IPS-20b (cell line): ENCODE data around the gene TM4SF1.

Experiments
- H3K27ac ChIP-seq: one replicate; pipeline ENCODE4 v1.5.1; 2013; ENCODE audit warnings: low read length
- H3K27me3 ChIP-seq: 2 replicates; pipeline ENCODE4 v1.6.1; 2013; ENCODE audit warnings: mild to moderate bottlenecking, low read length, inconsistent platforms; ENCODE audit not compliant: insufficient read depth
- H3K36me3 ChIP-seq: 2 replicates; pipeline ENCODE4 v1.6.1; 2013; ENCODE audit warnings: low read depth, mild to moderate bottlenecking, inconsistent platforms, low read length, moderate library complexity; ENCODE audit not compliant: insufficient read depth
- H3K4me1 ChIP-seq: 2 replicates; pipeline ENCODE4 v1.6.1; 2013; ENCODE audit warnings: mild to moderate bottlenecking, control low read depth, inconsistent platforms, low read length, moderate library complexity; ENCODE audit not compliant: insufficient read depth
- H3K4me3 ChIP-seq: 2 replicates; pipeline ENCODE4 v1.5.1; 2013; ENCODE audit warnings: mild to moderate bottlenecking, low read length, inconsistent platforms
- H3K9ac ChIP-seq: 2 replicates; pipeline ENCODE4 v1.6.1; 2013; ENCODE audit warnings: low read depth, mild to moderate bottlenecking, inconsistent platforms, low read length, moderate library complexity
- H3K9me3 ChIP-seq: 2 replicates; pipeline ENCODE4 v1.6.1; 2013; ENCODE audit warnings: mild to moderate bottlenecking, low read depth, low read length, inconsistent platforms; ENCODE audit not compliant: insufficient read depth

TM4SF1 gene

DNA sequence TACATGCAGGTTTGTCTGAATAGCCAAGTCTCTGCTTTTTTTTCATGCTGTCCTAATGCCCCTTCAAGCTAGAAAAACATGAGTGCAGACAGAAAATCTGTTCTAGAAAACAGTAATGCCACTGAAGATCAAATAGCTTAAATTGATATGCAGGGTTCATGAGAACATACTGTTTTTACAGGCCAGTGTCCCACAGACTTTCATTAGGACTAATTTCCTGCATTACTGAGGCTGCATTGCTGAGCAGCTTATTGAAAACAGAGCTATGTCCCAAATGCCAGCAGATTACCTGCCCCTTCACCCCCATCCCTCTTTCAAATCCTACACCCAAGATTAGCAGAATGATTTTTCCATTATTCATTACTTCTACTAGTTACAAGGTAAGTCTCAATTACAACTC is 44.7 kb downstream of the TM4SF1 start:
- Histone ChIP-seq H3K9me3 (no peaks in the 10 kb centered on the region), H3K4me3 (peak overlapping the region; percentile 56), H3K9ac (peak overlapping the region; percentile 66; the same call in 1 of the 2 replicates), H3K27me3 (no peaks in the 10 kb centered on the region), H3K36me3 (no peaks in the 10 kb centered on the region), H3K4me1 (peaks cover 17% of the 10 kb centered on the region; the same call in 1 of the 2 replicates), H3K27ac (peak overlapping the region; percentile 16)

DNA sequence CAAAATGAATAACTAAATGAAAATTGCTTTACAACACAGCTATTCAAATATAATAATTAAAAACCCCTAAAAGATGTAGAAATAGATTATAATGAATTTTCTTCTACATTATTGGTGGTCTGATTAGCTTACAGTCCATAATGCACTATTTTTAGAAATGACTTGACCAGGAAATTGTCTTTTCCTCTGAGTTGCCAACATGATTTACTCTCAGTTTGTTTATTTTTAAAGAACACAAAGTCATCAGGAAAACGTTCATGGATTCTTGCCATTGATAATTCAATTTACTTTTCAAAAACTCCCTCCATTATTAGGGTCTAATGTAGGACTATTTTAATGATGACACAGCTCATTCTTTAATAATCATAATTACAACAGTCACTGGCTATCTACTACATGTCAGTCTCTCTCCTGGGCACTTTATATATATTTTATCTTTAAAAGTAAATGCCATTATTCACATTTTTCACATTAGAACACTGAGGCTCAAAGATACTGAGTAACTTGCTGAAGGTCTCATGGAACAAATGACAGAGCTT is 45.2 kb downstream of the TM4SF1 start:
- Histone ChIP-seq H3K4me1 (peaks cover 17% of the 10 kb centered on the region; the same call in 1 of the 2 replicates), H3K9me3 (no peaks in the 10 kb centered on the region), H3K36me3 (no peaks in the 10 kb centered on the region), H3K27ac (no peak overlapping the region), H3K9ac (peak overlapping the region; percentile 66; the same call in 1 of the 2 replicates), H3K27me3 (no peaks in the 10 kb centered on the region), H3K4me3 (peak overlapping the region; percentile 56; the same call in 1 of the 2 replicates)

DNA sequence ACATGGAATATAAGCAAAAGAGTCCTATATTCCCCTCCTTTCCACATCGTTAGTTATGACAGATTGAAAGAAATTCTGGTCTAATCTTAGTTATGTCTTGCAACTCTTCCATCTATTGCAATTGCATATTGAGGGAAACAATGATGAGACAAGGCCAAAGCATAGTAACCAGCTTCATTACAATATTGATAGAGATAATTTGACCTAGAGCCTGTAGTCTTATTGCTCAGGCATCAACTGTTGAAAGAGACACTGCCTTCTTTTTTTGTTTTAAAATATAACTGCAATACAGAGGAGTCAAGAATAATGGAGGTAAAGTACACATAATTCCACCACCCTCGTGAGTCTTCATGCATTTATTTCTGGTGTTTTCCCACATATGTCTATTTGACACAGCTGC is 46.1 kb downstream of the TM4SF1 start:
- H3K36me3 ChIP-seq = no peaks in the 10 kb centered on the region
- H3K4me1 ChIP-seq = peaks cover 17% of the 10 kb centered on the region; the same call in 1 of the 2 replicates
- H3K4me3 ChIP-seq = no peak overlapping the region
- H3K9me3 ChIP-seq = no peaks in the 10 kb centered on the region
- H3K27me3 ChIP-seq = no peaks in the 10 kb centered on the region
- no peak overlapping the region for H3K9ac ChIP-seq
- no peak overlapping the region for H3K27ac ChIP-seq

- Histone ChIP-seq H3K27ac (no peak overlapping the region), H3K4me1 (peaks cover 17% of the 10 kb centered on the region; the same call in 1 of the 2 replicates)
Measured at GRCh38 chr3:149330609-149331331, 46.7 kb downstream of the TM4SF1 start.

GRCh38 chr3:149327156-149327555 is 50.3 kb downstream of the TM4SF1 start:
- Histone ChIP-seq H3K4me3 (no peak overlapping the region), H3K36me3 (peaks cover 3% of the 10 kb centered on the region; the same call in 1 of the 2 replicates), H3K4me1 (no peaks in the 10 kb centered on the region; the same call in 1 of the 2 replicates), H3K9me3 (no peaks in the 10 kb centered on the region), H3K27ac (no peak overlapping the region), H3K9ac (no peak overlapping the region), H3K27me3 (no peaks in the 10 kb centered on the region)

More at GRCh38 chr3:149330609-149331331, 46.7 kb downstream of the TM4SF1 start:
- Histone ChIP-seq H3K4me3 (no peak overlapping the region), H3K36me3 (no peaks in the 10 kb centered on the region), H3K9me3 (no peaks in the 10 kb centered on the region), H3K27me3 (no peaks in the 10 kb centered on the region), H3K9ac (no peak overlapping the region)

GRCh38 chr3:149325581-149325980 is 51.9 kb downstream of the TM4SF1 start:
- Histone ChIP-seq H3K27me3 (no peaks in the 10 kb centered on the region), H3K9me3 (no peaks in the 10 kb centered on the region), H3K36me3 (peaks cover 3% of the 10 kb centered on the region; the same call in 1 of the 2 replicates), H3K27ac (no peak overlapping the region), H3K4me3 (no peak overlapping the region), H3K9ac (no peak overlapping the region), H3K4me1 (no peaks in the 10 kb centered on the region)

GRCh38 chr3:149324332-149324731 is 53.1 kb downstream of the TM4SF1 start:
- Histone ChIP-seq H3K27ac (no peak overlapping the region), H3K4me3 (no peak overlapping the region)

DNA sequence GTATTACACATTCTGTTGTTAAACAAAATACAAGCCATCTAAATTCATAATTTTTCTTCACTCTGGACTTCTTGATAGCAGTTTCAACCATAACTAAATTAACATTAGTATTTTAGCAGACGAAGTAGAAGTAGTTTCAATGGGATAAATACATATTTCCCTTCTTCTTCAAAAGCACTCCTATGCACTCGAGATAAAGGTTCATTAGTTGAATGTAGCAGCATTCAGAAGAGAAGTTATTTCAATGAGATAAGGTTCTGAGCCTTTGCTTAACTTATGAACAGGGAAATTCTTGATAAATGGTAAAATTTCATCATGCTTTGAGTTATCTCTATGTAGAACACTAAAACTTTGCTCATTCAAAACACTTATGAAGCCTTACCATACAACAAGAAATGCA is 55.8 kb downstream of the TM4SF1 start:
- Histone ChIP-seq H3K27ac (no peak overlapping the region), H3K4me3 (no peak overlapping the region), H3K4me1 (0 out of 2 replicates have a peak, but pooled peaks cover 3% of the 10 kb centered on the region)

More at GRCh38 chr3:149324332-149324731, 53.1 kb downstream of the TM4SF1 start:
- Histone ChIP-seq H3K9me3 (no peaks in the 10 kb centered on the region), H3K27me3 (no peaks in the 10 kb centered on the region), H3K9ac (no peak overlapping the region), H3K4me1 (0 out of 2 replicates have a peak, but pooled peaks cover 3% of the 10 kb centered on the region), H3K36me3 (peaks cover 3% of the 10 kb centered on the region; the same call in 1 of the 2 replicates)

DNA sequence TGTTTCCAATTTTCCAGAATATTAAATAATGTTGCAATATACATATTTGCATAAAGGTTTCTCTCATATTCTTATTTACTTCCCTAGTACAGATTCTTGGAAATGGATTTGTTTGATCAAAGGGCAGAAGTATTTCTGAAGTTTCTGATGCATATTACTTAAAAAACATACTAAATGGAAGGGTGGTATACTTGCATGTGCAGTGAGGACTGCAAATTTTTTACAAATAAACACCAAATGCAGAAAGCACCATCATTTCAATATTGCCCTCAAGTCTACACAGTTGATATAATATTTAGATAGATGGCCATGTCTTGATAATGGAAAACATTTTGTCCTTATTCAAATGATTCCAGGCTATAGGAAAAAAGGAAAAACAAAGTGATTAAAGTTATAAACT is 56.3 kb downstream of the TM4SF1 start:
- no peak overlapping the region for H3K27ac ChIP-seq
- H3K4me1 ChIP-seq = 0 out of 2 replicates have a peak, but pooled peaks cover 3% of the 10 kb centered on the region
- no peaks in the 10 kb centered on the region for H3K27me3 ChIP-seq
- no peak overlapping the region for H3K4me3 ChIP-seq
- peaks cover 3% of the 10 kb centered on the region; the same call in 1 of the 2 replicates for H3K36me3 ChIP-seq
- no peak overlapping the region for H3K9ac ChIP-seq
- no peaks in the 10 kb centered on the region for H3K9me3 ChIP-seq

More for the DNA sequence above, 55.8 kb downstream of the TM4SF1 start:
- Histone ChIP-seq H3K9ac (no peak overlapping the region), H3K9me3 (no peaks in the 10 kb centered on the region), H3K36me3 (peaks cover 3% of the 10 kb centered on the region; the same call in 1 of the 2 replicates), H3K27me3 (no peaks in the 10 kb centered on the region)

DNA sequence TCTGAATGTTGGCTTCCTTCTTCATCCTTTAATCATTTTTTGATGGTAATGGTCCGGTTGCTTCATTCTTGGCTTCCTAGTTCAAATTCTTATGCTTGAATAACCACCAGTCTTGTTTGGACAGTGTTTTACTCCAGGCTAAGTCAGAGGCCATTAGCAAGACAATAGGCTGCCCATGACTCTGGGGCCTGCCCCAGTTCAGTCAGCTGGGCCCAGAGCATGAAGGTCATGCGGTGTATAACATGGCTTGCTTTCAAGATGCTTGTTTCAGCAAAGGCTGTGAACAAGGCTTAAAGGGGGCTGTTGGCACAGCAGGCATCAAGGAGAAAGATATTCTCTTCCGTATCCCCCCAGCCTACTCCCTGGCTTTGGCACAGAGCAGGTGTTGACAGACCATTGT is 57.7 kb downstream of the TM4SF1 start:
- H3K9me3 ChIP-seq = no peaks in the 10 kb centered on the region
- no peaks in the 10 kb centered on the region for H3K27me3 ChIP-seq
- no peak overlapping the region for H3K9ac ChIP-seq
- H3K4me1 ChIP-seq = 0 out of 2 replicates have a peak, but pooled peaks cover 4% of the 10 kb centered on the region
- H3K27ac ChIP-seq = no peak overlapping the region
- peaks cover 3% of the 10 kb centered on the region; the same call in 1 of the 2 replicates for H3K36me3 ChIP-seq
- no peak overlapping the region for H3K4me3 ChIP-seq
